ENCODE results near the gene THAP8. TPM values are rescaled to one million over a fixed set of nuclear protein-coding genes. Genes with fewer than 3 reads are reported as not detected.

THAP8 gene
- total RNA-seq, 1 donor from 2014 or later: 5.2 TPM

- no peak for TF ChIP-seq CTCF (IDR thresholded peaks at IDR 0.05)
- H3K9me3 ChIP-seq: no peaks in the 10 kb centered on the region
- intact Hi-C loops (cut with DNase I): no loop called here
- H3K27ac ChIP-seq: no peak overlapping the region
- no peaks in the 10 kb centered on the region for H3K36me3 ChIP-seq
- DNase-seq (no peak), ATAC-seq (no peak)
- no peaks in the 10 kb centered on the region for H3K27me3 ChIP-seq
- no peak overlapping the region for H3K4me3 ChIP-seq
- H3K4me1 ChIP-seq: no peaks in the 10 kb centered on the region
These were observed 35.8 kb upstream of the THAP8 start for GRCh38 chr19:36089847-36090246.

- DNase-seq (no peak), ATAC-seq (no peak)
- Histone ChIP-seq H3K4me3 (no peak overlapping the region), H3K4me1 (no peaks in the 10 kb centered on the region), H3K27ac (no peak overlapping the region), H3K27me3 (no peaks in the 10 kb centered on the region), H3K36me3 (no peaks in the 10 kb centered on the region), H3K9me3 (no peaks in the 10 kb centered on the region)
- no peak for TF ChIP-seq CTCF (IDR thresholded peaks at IDR 0.05)
- intact Hi-C loops (cut with DNase I): no loop called here
These were observed 32.2 kb upstream of the THAP8 start for GRCh38 chr19:36086326-36086725.

- no peaks in the 10 kb centered on the region for H3K27me3 ChIP-seq
- no peak overlapping the region for H3K27ac ChIP-seq
- no peaks in the 10 kb centered on the region for H3K4me1 ChIP-seq
- DNase-seq (no peak), ATAC-seq (no peak)
- no peak for TF ChIP-seq CTCF (IDR thresholded peaks at IDR 0.05)
- intact Hi-C loops (cut with DNase I): no loop called here
- no peaks in the 10 kb centered on the region for H3K9me3 ChIP-seq
- no peak overlapping the region for H3K4me3 ChIP-seq
- H3K36me3 ChIP-seq: no peaks in the 10 kb centered on the region
These were observed 30.3 kb upstream of the THAP8 start for GRCh38 chr19:36084231-36085009.

- Histone ChIP-seq H3K4me3 (no peak overlapping the region), H3K9me3 (no peaks in the 10 kb centered on the region), H3K4me1 (no peaks in the 10 kb centered on the region), H3K27ac (no peak overlapping the region), H3K36me3 (no peaks in the 10 kb centered on the region), H3K27me3 (no peaks in the 10 kb centered on the region)
- intact Hi-C loops (cut with DNase I): no loop called here
- no peak for TF ChIP-seq CTCF (IDR thresholded peaks at IDR 0.05)
- ATAC-seq (no peak), DNase-seq (no peak)
These were observed 28.8 kb upstream of the THAP8 start for GRCh38 chr19:36082916-36083315.

- intact Hi-C loops (cut with DNase I): no loop called here
- no peaks in the 10 kb centered on the region for H3K36me3 ChIP-seq
- no peak for ATAC-seq
These were observed 27.8 kb upstream of the THAP8 start for GRCh38 chr19:36081894-36082293.

More at GRCh38 chr19:36081894-36082293, 27.8 kb upstream of the THAP8 start:
- no peak overlapping the region for H3K4me3 ChIP-seq
- TF ChIP-seq CTCF (IDR thresholded peaks at IDR 0.05): no peak
- H3K4me1 ChIP-seq: no peaks in the 10 kb centered on the region
- H3K9me3 ChIP-seq: no peaks in the 10 kb centered on the region
- H3K27me3 ChIP-seq: no peaks in the 10 kb centered on the region
- no peak overlapping the region for H3K27ac ChIP-seq
- DNase-seq: no peak
